HepG2 (cell line): ENCODE measurements around the gene C5orf34. TPM values are rescaled to one million over a fixed set of nuclear protein-coding genes. Genes with fewer than 3 reads are reported as not detected.

Experiments
- CENPT ChIP-seq: sonication (generic); formaldehyde crosslinking; IDR thresholded peaks from 2 replicates; pipeline ENCODE4 v1.8.0; 2022; ENCODE audit warnings: low read depth, mild to moderate bottlenecking, moderate library complexity, missing genetic modification reagents
- HES4 ChIP-seq: sonication (generic); formaldehyde crosslinking; IDR thresholded peaks from 2 replicates; pipeline ENCODE4 v1.9.0; 2021; ENCODE audit warnings: mild to moderate bottlenecking, missing genetic modification reagents, borderline replicate concordance
- HNRNPUL1 ChIP-seq: fragments of 200-400 bp; formaldehyde crosslinking; IDR thresholded peaks from 2 replicates; pipeline ENCODE4 v1.6.1; 2017; ENCODE audit warnings: low read depth, mild to moderate bottlenecking, low read length, moderate library complexity
- KAT7 ChIP-seq: IDR thresholded peaks from 2 replicates; pipeline ENCODE4 v1.6.1; 2018; ENCODE audit warnings: borderline replicate concordance, missing compliant biosample characterization
- MAFG ChIP-seq: sonication (generic); formaldehyde crosslinking; IDR thresholded peaks from 2 replicates; pipeline ENCODE4 v1.5.1; 2020; ENCODE audit warnings: mild to moderate bottlenecking, missing genetic modification reagents
- MEIS1 ChIP-seq: sonication (generic); formaldehyde crosslinking; IDR thresholded peaks from 2 replicates; pipeline ENCODE4 v1.9.0; 2021; ENCODE audit warnings: mild to moderate bottlenecking, missing genetic modification reagents, moderate library complexity, borderline replicate concordance
- MIER2 ChIP-seq: IDR thresholded peaks from 2 replicates; pipeline ENCODE4 v1.6.1; 2016; ENCODE audit warnings: missing biosample characterization, missing genetic modification reagents
- NCOA5 ChIP-seq: sonication (generic); formaldehyde crosslinking; IDR thresholded peaks from 2 replicates; pipeline ENCODE4 v1.4.0; 2020; ENCODE audit warnings: missing genetic modification reagents
- NFKBIZ ChIP-seq: IDR thresholded peaks from 2 replicates; pipeline ENCODE4 v1.6.1; 2018; ENCODE audit warnings: missing genetic modification reagents, missing compliant biosample characterization
- NR2F6 ChIP-seq, 2 experiments: IDR thresholded peaks; 2 replicates each; pipeline ENCODE4 v1.6.1; 2016; ENCODE audit warnings: antibody characterized with exemption in 1 of 2, mild to moderate bottlenecking in 1 of 2
- SIX1 ChIP-seq: sonication (generic); formaldehyde crosslinking; IDR thresholded peaks from 2 replicates; pipeline ENCODE4 v1.4.0; 2020; ENCODE audit warnings: missing genetic modification reagents, borderline replicate concordance
- ZNF260 ChIP-seq: sonication (generic); formaldehyde crosslinking; IDR thresholded peaks from 2 replicates; pipeline ENCODE4 v1.4.0; 2020; ENCODE audit warnings: missing genetic modification reagents, low read depth, mild to moderate bottlenecking, borderline replicate concordance
- ZNF446 ChIP-seq: sonication (generic); formaldehyde crosslinking; IDR thresholded peaks from 2 replicates; pipeline ENCODE4 v1.5.0; 2020; ENCODE audit warnings: mild to moderate bottlenecking, missing genetic modification reagents
- ZNF570 ChIP-seq: sonication (generic); formaldehyde crosslinking; IDR thresholded peaks from 2 replicates; pipeline ENCODE4 v1.4.0; 2020; ENCODE audit warnings: mild to moderate bottlenecking, missing genetic modification reagents, borderline replicate concordance
- ZSCAN29 ChIP-seq: sonication (generic); formaldehyde crosslinking; conservative IDR thresholded peaks from 2 replicates; pipeline ENCODE4 v1.4.0; 2020; ENCODE audit warnings: mild to moderate bottlenecking, missing genetic modification reagents
- polyA plus RNA-seq, 8 experiments: library from polyadenylated mRNA; depleted of rRNA in 3 of 8; stranded (reverse) in 7 of 8; unstranded in 1 of 8; fragments of >200 nt; fragmentation: Illumina TruSeq in 4 of 8; extraction: Trizol in 4 of 8; gene quantifications; 2 replicates each; pipeline versions ENCODE4 v1.2.1 to v1.2.3, GENCODE V29; 2011 to 2016; ENCODE audit warnings: low read depth in 4 of 8, missing spikeins in 1 of 8, mixed read lengths in 1 of 8; ENCODE audit not compliant: insufficient read depth in 1 of 8
- total RNA-seq, 5 experiments: library from RNA; depleted of rRNA; stranded (reverse); fragments of >200 nt; fragmentation: Illumina TruSeq; extraction: Trizol; gene quantifications; 2 replicates each; pipeline ENCODE4 v1.2.3, GENCODE V29; 2016; ENCODE audit warnings: low read depth in 1 of 5
- TF ChIP-seq, protein P1 (sequence below): sonication (generic); formaldehyde crosslinking; IDR thresholded peaks from 2 replicates; pipeline ENCODE4 v1.8.0; 2022; ENCODE audit warnings: mild to moderate bottlenecking, missing genetic modification reagents, moderate library complexity
- TF ChIP-seq, protein P2 (sequence below): sonication (generic); formaldehyde crosslinking; IDR thresholded peaks from 2 replicates; pipeline ENCODE4 v1.5.1; 2020; ENCODE audit warnings: missing genetic modification reagents, mild to moderate bottlenecking, borderline replicate concordance
- TF ChIP-seq, protein P3 (sequence below): sonication (generic); formaldehyde crosslinking; IDR thresholded peaks from 2 replicates; pipeline ENCODE4 v1.5.0; 2020; ENCODE audit warnings: missing genetic modification reagents, mild to moderate bottlenecking, borderline replicate concordance

The C5orf34 gene
- total and polyA plus RNA-seq, 2 of the 13 experiments (the other 11 are each of a cell fraction or from before 2014, with no cell fraction given), result 3.2 to 6.4 TPM

DNA sequence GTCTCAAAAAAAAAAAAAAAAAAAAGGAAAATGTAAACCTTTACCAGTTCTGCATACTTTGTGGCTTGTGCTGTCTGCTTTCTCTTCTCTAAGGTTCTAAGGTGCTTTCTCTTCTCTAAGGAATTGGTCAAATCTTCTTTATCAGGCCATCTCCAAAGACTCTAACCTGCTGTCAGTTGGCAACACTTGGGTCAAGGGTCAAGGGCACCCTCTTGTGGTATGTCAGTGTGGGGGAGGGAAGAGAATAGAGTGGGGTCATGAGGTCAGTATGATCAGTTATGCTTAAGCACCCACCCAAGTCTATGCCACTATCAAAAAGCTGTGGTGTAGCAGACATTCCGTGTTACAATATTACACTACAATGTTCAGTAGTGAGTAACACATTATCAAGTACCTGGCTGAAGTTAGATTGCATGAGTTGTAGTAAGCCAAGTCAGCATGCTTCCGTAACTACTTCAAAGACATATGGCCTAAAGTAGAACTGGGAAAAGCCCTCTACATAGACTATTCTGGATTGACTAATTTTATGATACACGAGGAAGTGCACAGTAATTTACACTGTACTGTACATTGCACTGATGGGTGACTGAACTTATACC, 77.8 kb downstream of the C5orf34 start (continued):
- no peak for TF ChIP-seq NFKBIZ (CRISPR knock-in tag)
- no peak for TF ChIP-seq ZSCAN29 (CRISPR knock-in tag)
- TF ChIP-seq KAT7 (CRISPR knock-in tag), result no peak
- TF ChIP-seq MEIS1 (CRISPR knock-in tag), result no peak
- TF ChIP-seq, protein P1, sequence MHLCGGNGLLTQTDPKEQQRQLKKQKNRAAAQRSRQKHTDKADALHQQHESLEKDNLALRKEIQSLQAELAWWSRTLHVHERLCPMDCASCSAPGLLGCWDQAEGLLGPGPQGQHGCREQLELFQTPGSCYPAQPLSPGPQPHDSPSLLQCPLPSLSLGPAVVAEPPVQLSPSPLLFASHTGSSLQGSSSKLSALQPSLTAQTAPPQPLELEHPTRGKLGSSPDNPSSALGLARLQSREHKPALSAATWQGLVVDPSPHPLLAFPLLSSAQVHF, result no peak
- no peak for TF ChIP-seq MAFG (CRISPR knock-in tag)
- TF ChIP-seq HNRNPUL1, result no peak
- TF ChIP-seq, protein P2, sequence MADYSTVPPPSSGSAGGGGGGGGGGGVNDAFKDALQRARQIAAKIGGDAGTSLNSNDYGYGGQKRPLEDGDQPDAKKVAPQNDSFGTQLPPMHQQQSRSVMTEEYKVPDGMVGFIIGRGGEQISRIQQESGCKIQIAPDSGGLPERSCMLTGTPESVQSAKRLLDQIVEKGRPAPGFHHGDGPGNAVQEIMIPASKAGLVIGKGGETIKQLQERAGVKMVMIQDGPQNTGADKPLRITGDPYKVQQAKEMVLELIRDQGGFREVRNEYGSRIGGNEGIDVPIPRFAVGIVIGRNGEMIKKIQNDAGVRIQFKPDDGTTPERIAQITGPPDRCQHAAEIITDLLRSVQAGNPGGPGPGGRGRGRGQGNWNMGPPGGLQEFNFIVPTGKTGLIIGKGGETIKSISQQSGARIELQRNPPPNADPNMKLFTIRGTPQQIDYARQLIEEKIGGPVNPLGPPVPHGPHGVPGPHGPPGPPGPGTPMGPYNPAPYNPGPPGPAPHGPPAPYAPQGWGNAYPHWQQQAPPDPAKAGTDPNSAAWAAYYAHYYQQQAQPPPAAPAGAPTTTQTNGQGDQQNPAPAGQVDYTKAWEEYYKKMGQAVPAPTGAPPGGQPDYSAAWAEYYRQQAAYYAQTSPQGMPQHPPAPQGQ (CRISPR knock-in tag), result no peak
- TF ChIP-seq SIX1 (CRISPR knock-in tag), result no peak
- no peak for TF ChIP-seq ZNF260 (CRISPR knock-in tag)
- TF ChIP-seq, protein P3, sequence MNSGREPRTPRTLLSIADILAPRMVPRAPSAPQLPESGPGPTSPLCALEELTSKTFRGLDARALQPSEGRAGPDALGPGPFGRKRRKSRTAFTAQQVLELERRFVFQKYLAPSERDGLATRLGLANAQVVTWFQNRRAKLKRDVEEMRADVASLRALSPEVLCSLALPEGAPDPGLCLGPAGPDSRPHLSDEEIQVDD (CRISPR knock-in tag), result no peak
- no peak for TF ChIP-seq ZNF446
- no peak for TF ChIP-seq ZNF570
- no peak for TF ChIP-seq NCOA5 (CRISPR knock-in tag)
- TF ChIP-seq MIER2 (CRISPR knock-in tag), result no peak
- no peak for TF ChIP-seq CENPT (CRISPR knock-in tag)
- peak; percentile 89 for TF ChIP-seq NR2F6 (IDR thresholded peaks at IDR 0.05)
- peak; percentile 87 for TF ChIP-seq NR2F6 (CRISPR knock-in tag; IDR thresholded peaks at IDR 0.05)
- TF ChIP-seq HES4 (CRISPR knock-in tag), result no peak

Other genes with a start within 250 kb of the C5orf34 start
- gene HMGCS1, start 201.7 kb downstream of the C5orf34 start, total RNA-seq (2016; rRNA removed; fragmentation: Illumina TruSeq; extraction: Trizol), result 318 and 569 TPM in 2 replicates
- gene HMGCS1, start 201.7 kb downstream of the C5orf34 start, polyA plus RNA-seq (2011; rRNA removed), result 56.8 and 102 TPM in 2 replicates
- not detected in 2 replicates for gene CCL28, start 102.8 kb downstream of the C5orf34 start, total RNA-seq (2016; rRNA removed; fragmentation: Illumina TruSeq; extraction: Trizol)
- gene CCL28, start 102.8 kb downstream of the C5orf34 start, polyA plus RNA-seq (2011; rRNA removed), result 0.03 and 0.08 TPM in 2 replicates
- 11.2 and 12.6 TPM in 2 replicates for gene TMEM267, start 31.3 kb downstream of the C5orf34 start, total RNA-seq (2016; rRNA removed; fragmentation: Illumina TruSeq; extraction: Trizol)
- gene TMEM267, start 31.3 kb downstream of the C5orf34 start, polyA plus RNA-seq (2011; rRNA removed), result 8.0 and 8.9 TPM in 2 replicates
- 116 and 141 TPM in 2 replicates for gene PAIP1, start 41.9 kb upstream of the C5orf34 start, total RNA-seq (2016; rRNA removed; fragmentation: Illumina TruSeq; extraction: Trizol)
- 74.0 and 96.6 TPM in 2 replicates for gene PAIP1, start 41.9 kb upstream of the C5orf34 start, polyA plus RNA-seq (2011; rRNA removed)
- gene NNT, start 88.0 kb upstream of the C5orf34 start, total RNA-seq (2016; rRNA removed; fragmentation: Illumina TruSeq; extraction: Trizol), result 58.0 and 73.3 TPM in 2 replicates
- 18.3 and 21.1 TPM in 2 replicates for gene NNT, start 88.0 kb upstream of the C5orf34 start, polyA plus RNA-seq (2011; rRNA removed)